ENCODE data around the gene CAV1. TPM values are rescaled to one million over a fixed set of nuclear protein-coding genes. Genes with fewer than 3 reads are reported as not detected.
A peak's percentile ranks its signal among the peaks of the same experiment; 100 is the strongest.

Gene CAV1
- total and polyA plus RNA-seq, 12 donors, result 93.0 to 364 (median 274) TPM

DNA sequence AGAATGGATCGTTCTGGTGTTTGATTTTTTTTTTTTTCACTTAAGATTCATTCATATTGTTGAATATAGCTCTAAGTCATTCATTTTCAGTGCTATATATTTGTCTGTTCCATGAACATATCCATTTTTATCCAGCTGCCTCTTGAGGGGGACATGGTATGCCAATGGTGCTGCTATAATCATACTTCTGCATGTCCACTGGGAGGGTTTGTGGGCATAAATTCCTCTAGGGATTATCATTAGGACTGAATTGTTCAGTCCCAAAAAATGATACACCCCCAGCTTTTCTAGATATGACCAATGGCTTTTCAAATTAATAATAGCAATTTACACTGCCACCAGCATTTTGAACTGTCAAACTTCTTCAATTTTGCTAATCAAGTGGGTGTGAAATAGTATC, 41.1 kb downstream of the CAV1 start:
- no peak for ATAC-seq

DNA sequence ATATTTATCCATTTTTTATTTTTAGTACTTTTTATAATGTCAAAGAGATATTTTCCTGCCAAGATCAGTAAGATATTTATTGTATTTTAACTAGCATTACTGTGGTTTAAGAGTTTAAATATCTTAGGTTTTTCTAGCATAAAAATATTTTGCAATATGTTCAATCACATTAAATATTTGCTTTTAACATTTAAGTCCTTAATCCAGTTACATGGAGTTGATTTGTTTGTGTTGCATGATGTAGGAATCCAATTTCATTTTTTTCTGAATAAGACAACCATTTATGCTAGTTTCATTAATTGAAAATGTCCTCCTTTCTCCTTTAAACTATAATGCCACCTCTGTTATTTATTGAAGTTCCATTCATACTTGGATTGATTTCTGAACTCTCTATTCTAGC, 41.8 kb downstream of the CAV1 start:
- no peak for DNase-seq
- Histone ChIP-seq H3K36me3 (no peaks in the 10 kb centered on the region), H3K9me3 (peaks cover 0 to 4% (median 0%) of the 10 kb centered on the region in 11 donors), H3K27me3 (no peaks in the 10 kb centered on the region), H3K27ac (no peak overlapping the region), H3K4me3 (no peak overlapping the region), H3K4me1 (peaks cover 0 to 30% (median 10%) of the 10 kb centered on the region in 9 donors)
- no peak for ATAC-seq
- intact Hi-C loops (cut with DNase I), result no loop called here
- TF ChIP-seq, protein P1, sequence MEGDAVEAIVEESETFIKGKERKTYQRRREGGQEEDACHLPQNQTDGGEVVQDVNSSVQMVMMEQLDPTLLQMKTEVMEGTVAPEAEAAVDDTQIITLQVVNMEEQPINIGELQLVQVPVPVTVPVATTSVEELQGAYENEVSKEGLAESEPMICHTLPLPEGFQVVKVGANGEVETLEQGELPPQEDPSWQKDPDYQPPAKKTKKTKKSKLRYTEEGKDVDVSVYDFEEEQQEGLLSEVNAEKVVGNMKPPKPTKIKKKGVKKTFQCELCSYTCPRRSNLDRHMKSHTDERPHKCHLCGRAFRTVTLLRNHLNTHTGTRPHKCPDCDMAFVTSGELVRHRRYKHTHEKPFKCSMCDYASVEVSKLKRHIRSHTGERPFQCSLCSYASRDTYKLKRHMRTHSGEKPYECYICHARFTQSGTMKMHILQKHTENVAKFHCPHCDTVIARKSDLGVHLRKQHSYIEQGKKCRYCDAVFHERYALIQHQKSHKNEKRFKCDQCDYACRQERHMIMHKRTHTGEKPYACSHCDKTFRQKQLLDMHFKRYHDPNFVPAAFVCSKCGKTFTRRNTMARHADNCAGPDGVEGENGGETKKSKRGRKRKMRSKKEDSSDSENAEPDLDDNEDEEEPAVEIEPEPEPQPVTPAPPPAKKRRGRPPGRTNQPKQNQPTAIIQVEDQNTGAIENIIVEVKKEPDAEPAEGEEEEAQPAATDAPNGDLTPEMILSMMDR (IDR thresholded peaks at IDR 0.05), result no peak

More for the DNA sequence above, 41.1 kb downstream of the CAV1 start:
- H3K4me1 ChIP-seq, result peaks cover 0 to 27% (median 6%) of the 10 kb centered on the region in 9 donors
- H3K27ac ChIP-seq, result no peak overlapping the region
- H3K4me3 ChIP-seq, result no peak overlapping the region
- 85 to 87% methylated on average over 1 of the region's 1 CpG for WGBS, 2 donors
- H3K36me3 ChIP-seq, result peaks cover 0 to 3% (median 0%) of the 10 kb centered on the region in 9 donors
- no peaks in the 10 kb centered on the region for H3K27me3 ChIP-seq
- no peak for DNase-seq
- intact Hi-C loops (cut with DNase I), result no loop called here
- H3K9me3 ChIP-seq, result peaks cover 0 to 4% (median 0%) of the 10 kb centered on the region in 11 donors
- TF ChIP-seq, protein P1 (IDR thresholded peaks at IDR 0.05), result no peak

DNA sequence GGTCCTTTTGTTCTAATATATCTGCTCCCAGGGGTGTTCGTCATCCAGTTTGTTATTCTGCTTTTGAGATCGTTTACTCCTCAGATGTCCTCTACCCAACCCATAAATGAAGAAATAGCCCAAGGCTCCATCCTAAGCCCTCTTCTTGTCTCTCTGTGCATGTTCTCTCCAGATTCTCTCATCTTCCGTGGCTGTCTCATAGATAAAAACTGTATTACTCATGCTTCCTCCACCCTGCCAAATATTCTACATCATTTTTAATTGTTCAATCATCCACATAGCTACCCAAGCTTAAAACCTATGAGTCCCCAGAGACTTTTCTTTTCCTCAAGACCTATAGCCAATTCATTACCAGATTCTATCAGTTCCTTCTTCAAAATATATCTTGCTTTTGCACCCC, 44.9 kb downstream of the CAV1 start:
- WGBS, 2 donors, result 70 to 71% methylated on average over 3 of the region's 3 CpGs

DNA sequence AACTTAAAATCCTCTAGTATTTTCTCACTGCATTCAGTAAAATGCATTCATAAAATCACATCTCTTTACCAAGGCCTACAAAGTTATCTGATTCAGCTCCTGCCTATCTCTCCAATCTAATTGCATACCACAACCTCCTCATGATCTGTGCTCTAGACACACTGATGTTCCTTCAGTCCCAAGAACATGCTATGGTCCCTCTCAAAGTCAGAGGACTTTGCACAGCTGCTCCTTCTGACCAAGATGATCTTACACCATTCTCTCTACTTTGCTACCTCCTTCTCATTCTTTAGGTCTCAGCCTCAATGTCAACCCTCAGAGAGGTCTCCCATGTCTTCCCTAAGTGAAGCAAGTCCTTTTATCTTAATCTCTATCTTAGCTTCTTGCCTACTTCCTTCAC, 45.5 kb downstream of the CAV1 start:
- H3K4me3 ChIP-seq, result no peak overlapping the region
- no peaks in the 10 kb centered on the region for H3K36me3 ChIP-seq
- intact Hi-C loops (cut with DNase I), result no loop called here
- peak overlapping the region in 2 of 10 donors; percentile 33 to 52 for H3K27ac ChIP-seq
- no peaks in the 10 kb centered on the region for H3K9me3 ChIP-seq
- no peak for DNase-seq
- no peak for ATAC-seq
- H3K4me1 ChIP-seq, result peaks cover 0 to 54% (median 27%) of the 10 kb centered on the region in 9 donors
- TF ChIP-seq, protein P1 (IDR thresholded peaks at IDR 0.05), result no peak
- no peaks in the 10 kb centered on the region for H3K27me3 ChIP-seq

More for the DNA sequence above, 44.9 kb downstream of the CAV1 start:
- H3K36me3 ChIP-seq, result no peaks in the 10 kb centered on the region
- ATAC-seq (no peak), DNase-seq (no peak)
- TF ChIP-seq, protein P1 (IDR thresholded peaks at IDR 0.05), result no peak
- no peak overlapping the region for H3K4me3 ChIP-seq
- H3K9me3 ChIP-seq, result no peaks in the 10 kb centered on the region
- intact Hi-C loops (cut with DNase I), result no loop called here
- peak overlapping the region in 1 of 10 donors; percentile 33 for H3K27ac ChIP-seq
- H3K27me3 ChIP-seq, result no peaks in the 10 kb centered on the region
- peaks cover 0 to 49% (median 21%) of the 10 kb centered on the region in 9 donors for H3K4me1 ChIP-seq
